ENCODE data around the gene CENPVL3. TPM values are rescaled to one million over a fixed set of nuclear protein-coding genes. Genes with fewer than 3 reads are reported as not detected.
"Not testable (repeated sequence)": the region's sequence is repeated elsewhere in the genome, so short reads cannot be mapped to it uniquely, and the experiment has no call there.

CENPVL3 gene
- total RNA-seq: not detected

- H3K4me1 ChIP-seq; H3K27ac ChIP-seq; DNase-seq (ENCODE audit: low spot score in 2 of 2); H3K9me3 ChIP-seq; H3K36me3 ChIP-seq; H3K4me3 ChIP-seq; intact Hi-C loops (cut with DNase I); H3K27me3 ChIP-seq: not testable (repeated sequence)
These were observed at the start of gene CENPVL3 for GRCh38 chrX:51618241-51619155. TSS of gene CENPVL3 (minus strand) at chrX:51618912. CDS start at chrX:51618873, 39 bp downstream.

- TF ChIP-seq CTCF (IDR thresholded peaks at IDR 0.05): no peak
- Histone ChIP-seq H3K27ac (no peak overlapping the region), H3K4me1 (no peaks in the 10 kb centered on the region), H3K27me3 (no peaks in the 10 kb centered on the region), H3K9me3 (no peaks in the 10 kb centered on the region), H3K4me3 (no peak overlapping the region), H3K36me3 (no peaks in the 10 kb centered on the region)
- no peak for DNase-seq (ENCODE audit: low spot score in 2 of 2)
- intact Hi-C loops (cut with DNase I): no loop called here
These were observed 47.3 kb upstream of the CENPVL3 start for GRCh38 chrX:51665981-51666380.

GRCh38 chrX:51643377-51643776 is 24.7 kb upstream of the CENPVL3 start:
- intact Hi-C loops (cut with DNase I): no loop called here
- Histone ChIP-seq H3K9me3 (no peaks in the 10 kb centered on the region), H3K4me3 (no peak overlapping the region), H3K27ac (no peak overlapping the region), H3K27me3 (no peaks in the 10 kb centered on the region), H3K4me1 (no peaks in the 10 kb centered on the region), H3K36me3 (no peaks in the 10 kb centered on the region)
- no peak for DNase-seq (ENCODE audit: low spot score in 2 of 2)
- no peak for TF ChIP-seq CTCF (IDR thresholded peaks at IDR 0.05)

- H3K27ac ChIP-seq: no peak overlapping the region
- intact Hi-C loops (cut with DNase I): no loop called here
- H3K9me3 ChIP-seq: no peaks in the 10 kb centered on the region
- no peaks in the 10 kb centered on the region for H3K27me3 ChIP-seq
- no peak overlapping the region for H3K4me3 ChIP-seq
- no peak for DNase-seq (ENCODE audit: low spot score in 2 of 2)
- peak in 1 of 3 experiments; percentile 16 for TF ChIP-seq CTCF (IDR thresholded peaks at IDR 0.05)
- H3K36me3 ChIP-seq: no peaks in the 10 kb centered on the region
- H3K4me1 ChIP-seq: no peaks in the 10 kb centered on the region
These were observed 22.8 kb upstream of the CENPVL3 start for GRCh38 chrX:51641421-51642021.

GRCh38 chrX:51636511-51636910 is 17.8 kb upstream of the CENPVL3 start:
- H3K4me3 ChIP-seq; intact Hi-C loops (cut with DNase I); H3K4me1 ChIP-seq; DNase-seq (ENCODE audit: low spot score in 2 of 2); H3K9me3 ChIP-seq; H3K36me3 ChIP-seq; H3K27ac ChIP-seq; H3K27me3 ChIP-seq: not testable (repeated sequence)

GRCh38 chrX:51614353-51615012 is 4.2 kb downstream of the CENPVL3 start:
- no peak overlapping the region for H3K27ac ChIP-seq
- intact Hi-C loops (cut with DNase I): no loop called here
- H3K4me1 ChIP-seq: no peaks in the 10 kb centered on the region
- H3K4me3 ChIP-seq: no peak overlapping the region
- peak in 2 of 3 experiments; percentile 16 to 28 for TF ChIP-seq CTCF (IDR thresholded peaks at IDR 0.05)
- no peaks in the 10 kb centered on the region for H3K27me3 ChIP-seq
- H3K9me3 ChIP-seq: no peaks in the 10 kb centered on the region
- no peak for DNase-seq (ENCODE audit: low spot score in 2 of 2)
- H3K36me3 ChIP-seq: no peaks in the 10 kb centered on the region
